ENCODE measurements around the gene GALK2.
"Not testable (repeated sequence)": the region's sequence is repeated elsewhere in the genome, so short reads cannot be mapped to it uniquely, and the experiment has no call there.

GALK2 gene

GRCh38 chr15:49215768-49216739 lies 46.0 kb downstream of the GALK2 start:
- DNase-seq (ENCODE audit: low read depth in 2 of 3, low spot score in 2 of 3) = no peak

- no peak for DNase-seq (ENCODE audit: low read depth in 2 of 3, low spot score in 2 of 3)
These were observed 53.7 kb downstream of the GALK2 start for GRCh38 chr15:49223536-49224274.

- no peak for DNase-seq (ENCODE audit: low read depth in 2 of 3, low spot score in 2 of 3)
These were observed 55.7 kb downstream of the GALK2 start for GRCh38 chr15:49225572-49226281.

- no peak for DNase-seq (ENCODE audit: low read depth in 2 of 3, low spot score in 2 of 3)
These were observed 57.6 kb downstream of the GALK2 start for GRCh38 chr15:49227602-49228001.

GRCh38 chr15:49229922-49230321 lies 59.9 kb downstream of the GALK2 start:
- DNase-seq (ENCODE audit: low read depth in 2 of 3, low spot score in 2 of 3) = no peak

GRCh38 chr15:49232236-49232806 lies 62.3 kb downstream of the GALK2 start:
- DNase-seq (ENCODE audit: low read depth in 2 of 3, low spot score in 2 of 3) = no peak

GRCh38 chr15:49235446-49236124 lies 65.5 kb downstream of the GALK2 start:
- no peak for DNase-seq (ENCODE audit: low read depth in 2 of 3, low spot score in 2 of 3)

GRCh38 chr15:49236869-49237268 lies 66.8 kb downstream of the GALK2 start:
- DNase-seq (ENCODE audit: low read depth in 2 of 3, low spot score in 2 of 3) = no peak

- DNase-seq (ENCODE audit: low read depth in 2 of 3, low spot score in 2 of 3) = no peak
These were observed 68.3 kb downstream of the GALK2 start for GRCh38 chr15:49238342-49238741.

GRCh38 chr15:49239105-49239504 lies 69.1 kb downstream of the GALK2 start:
- no peak for DNase-seq (ENCODE audit: low read depth in 2 of 3, low spot score in 2 of 3)

GRCh38 chr15:49242820-49243219 lies 72.8 kb downstream of the GALK2 start:
- DNase-seq (ENCODE audit: low read depth in 2 of 3, low spot score in 2 of 3) = no peak

- no peak for DNase-seq (ENCODE audit: low read depth in 2 of 3, low spot score in 2 of 3)
These were observed 77.6 kb downstream of the GALK2 start for GRCh38 chr15:49247556-49248110.

- no peak for DNase-seq (ENCODE audit: low read depth in 2 of 3, low spot score in 2 of 3)
These were observed 78.2 kb downstream of the GALK2 start for GRCh38 chr15:49248291-49248690.

- no peak for DNase-seq (ENCODE audit: low read depth in 2 of 3, low spot score in 2 of 3)
These were observed 86.1 kb downstream of the GALK2 start for GRCh38 chr15:49255966-49256759.

GRCh38 chr15:49265117-49265516 lies 95.1 kb downstream of the GALK2 start:
- DNase-seq (ENCODE audit: low read depth in 2 of 3, low spot score in 2 of 3) = not testable (repeated sequence)

GRCh38 chr15:49265911-49266310 lies 95.9 kb downstream of the GALK2 start:
- DNase-seq (ENCODE audit: low read depth in 2 of 3, low spot score in 2 of 3) = no peak

GRCh38 chr15:49270541-49271421 lies 100.7 kb downstream of the GALK2 start:
- DNase-seq (ENCODE audit: low read depth in 2 of 3, low spot score in 2 of 3) = no peak

- no peak for DNase-seq (ENCODE audit: low read depth in 2 of 3, low spot score in 2 of 3)
These were observed 103.8 kb downstream of the GALK2 start for GRCh38 chr15:49273734-49274318.
